Measurements from ENCODE around the gene F10. TPM values are rescaled to one million over a fixed set of nuclear protein-coding genes. Genes with fewer than 3 reads are reported as not detected.
"Not testable (repeated sequence)": the region's sequence is repeated elsewhere in the genome, so short reads cannot be mapped to it uniquely, and the experiment has no call there.

The F10 gene
- total and polyA plus RNA-seq, 12 donors: 4.4 to 81.8 (median 12.6) TPM

DNA sequence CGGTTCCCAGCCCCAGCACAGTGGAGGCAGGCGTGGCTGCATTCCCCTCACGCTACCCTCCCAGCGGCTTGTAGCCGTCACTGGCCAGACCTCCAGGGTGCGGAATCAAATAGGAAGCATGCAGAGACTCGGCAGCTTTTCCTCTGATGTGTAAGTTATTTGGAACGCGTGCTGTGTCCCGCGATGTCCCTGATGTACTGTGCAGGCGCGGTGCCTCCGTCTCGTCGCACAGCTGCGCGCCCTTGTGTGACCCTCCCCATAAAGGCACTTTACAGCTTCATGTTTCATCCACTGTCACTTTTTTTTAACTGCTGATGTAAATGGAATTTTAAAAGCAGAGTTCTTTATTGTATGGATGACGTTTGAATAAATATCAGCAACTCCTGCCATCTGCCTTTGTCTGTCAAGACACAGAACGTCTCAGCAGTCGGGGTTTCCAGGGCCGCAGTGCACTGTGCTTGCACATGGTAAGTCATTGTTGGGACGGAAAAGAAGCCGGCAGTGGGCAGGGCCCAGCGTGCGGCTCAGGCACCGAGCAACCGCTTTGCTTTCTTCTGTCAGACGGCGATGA is 24.4 kb upstream of the F10 start:
- Histone ChIP-seq H3K9me3 (replicated peaks in 1 of 3) (no peaks in the 10 kb centered on the region), H3K4me3 (no peak overlapping the region), H3K4me1 (replicated peaks in 1 of 2) (no peaks in the 10 kb centered on the region), H3K36me3 (replicated peaks in 1 of 2) (no peaks in the 10 kb centered on the region), H3K27ac (no peak overlapping the region), H3K27me3 (no peaks in the 10 kb centered on the region)
- WGBS, 4 donors: 76 to 80% (median 79%) methylated on average over 30 of the region's 30 CpGs
- intact Hi-C loops (cut with DNase I): no loop called here
- DNase-seq: no peak
- TF ChIP-seq, protein P1, sequence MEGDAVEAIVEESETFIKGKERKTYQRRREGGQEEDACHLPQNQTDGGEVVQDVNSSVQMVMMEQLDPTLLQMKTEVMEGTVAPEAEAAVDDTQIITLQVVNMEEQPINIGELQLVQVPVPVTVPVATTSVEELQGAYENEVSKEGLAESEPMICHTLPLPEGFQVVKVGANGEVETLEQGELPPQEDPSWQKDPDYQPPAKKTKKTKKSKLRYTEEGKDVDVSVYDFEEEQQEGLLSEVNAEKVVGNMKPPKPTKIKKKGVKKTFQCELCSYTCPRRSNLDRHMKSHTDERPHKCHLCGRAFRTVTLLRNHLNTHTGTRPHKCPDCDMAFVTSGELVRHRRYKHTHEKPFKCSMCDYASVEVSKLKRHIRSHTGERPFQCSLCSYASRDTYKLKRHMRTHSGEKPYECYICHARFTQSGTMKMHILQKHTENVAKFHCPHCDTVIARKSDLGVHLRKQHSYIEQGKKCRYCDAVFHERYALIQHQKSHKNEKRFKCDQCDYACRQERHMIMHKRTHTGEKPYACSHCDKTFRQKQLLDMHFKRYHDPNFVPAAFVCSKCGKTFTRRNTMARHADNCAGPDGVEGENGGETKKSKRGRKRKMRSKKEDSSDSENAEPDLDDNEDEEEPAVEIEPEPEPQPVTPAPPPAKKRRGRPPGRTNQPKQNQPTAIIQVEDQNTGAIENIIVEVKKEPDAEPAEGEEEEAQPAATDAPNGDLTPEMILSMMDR (IDR thresholded peaks at IDR 0.05): no peak
- no peak for TF ChIP-seq POLR2A (IDR thresholded peaks at IDR 0.05)

DNA sequence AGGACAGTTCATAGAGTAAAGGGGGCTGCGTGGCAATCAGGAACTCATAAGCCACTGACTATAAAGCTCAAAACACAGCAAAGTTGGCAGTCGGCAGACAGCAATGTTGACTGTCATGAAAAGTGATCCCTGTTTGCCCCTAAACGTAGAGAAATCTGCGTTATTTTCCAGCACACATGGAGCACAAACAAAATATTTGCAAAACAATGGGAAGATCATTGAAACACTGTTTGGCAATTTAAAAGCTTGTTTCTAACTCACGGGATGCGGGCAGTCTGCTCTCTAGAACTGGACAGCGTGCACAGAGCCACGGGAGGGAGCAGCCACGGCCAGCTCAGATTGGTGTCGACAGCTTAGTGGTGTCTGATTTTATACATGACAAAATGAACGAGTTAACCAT is 23.5 kb upstream of the F10 start:
- peaks cover 4% of the 10 kb centered on the region for H3K27me3 ChIP-seq
- no peaks in the 10 kb centered on the region for H3K9me3 ChIP-seq (replicated peaks in 1 of 3)
- H3K36me3 ChIP-seq (replicated peaks in 1 of 2): no peaks in the 10 kb centered on the region
- H3K27ac ChIP-seq: no peak overlapping the region
- 73 to 87% (median 80%) methylated on average over 11 of the region's 11 CpGs for WGBS, 4 donors
- no peak overlapping the region for H3K4me3 ChIP-seq
- TF ChIP-seq POLR2A (IDR thresholded peaks at IDR 0.05): no peak
- TF ChIP-seq, protein P1 (IDR thresholded peaks at IDR 0.05): no peak
- DNase-seq: no peak
- H3K4me1 ChIP-seq (replicated peaks in 1 of 2): no peaks in the 10 kb centered on the region
- intact Hi-C loops (cut with DNase I): no loop called here

DNA sequence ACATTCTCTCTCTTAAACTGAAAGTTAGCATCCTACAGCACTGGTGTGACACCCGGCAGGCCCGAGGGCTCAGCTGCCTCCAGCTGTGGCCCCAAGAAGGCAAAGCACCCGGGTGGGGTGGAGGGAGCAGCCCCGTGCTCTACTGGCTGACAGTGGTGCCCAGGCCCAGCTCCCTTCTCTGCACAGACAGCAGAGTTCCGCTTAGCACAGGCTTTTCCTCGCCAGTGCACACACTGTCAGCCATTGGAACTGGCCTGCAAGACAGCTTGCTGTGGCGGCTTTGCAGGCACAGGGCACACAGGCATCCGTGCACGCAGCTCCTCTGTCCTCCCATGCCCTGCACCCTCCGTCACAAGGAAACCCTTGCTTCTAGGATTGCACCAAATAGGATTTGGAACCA is 20.3 kb upstream of the F10 start:
- intact Hi-C loops (cut with DNase I); H3K9me3 ChIP-seq (replicated peaks in 1 of 3); H3K27me3 ChIP-seq; H3K4me3 ChIP-seq; H3K4me1 ChIP-seq (replicated peaks in 1 of 2); H3K27ac ChIP-seq; DNase-seq; H3K36me3 ChIP-seq (replicated peaks in 1 of 2): not testable (repeated sequence)
- 70 to 85% (median 74%) methylated on average over 7 to 10 of the region's 10 CpGs for WGBS, 4 donors

DNA sequence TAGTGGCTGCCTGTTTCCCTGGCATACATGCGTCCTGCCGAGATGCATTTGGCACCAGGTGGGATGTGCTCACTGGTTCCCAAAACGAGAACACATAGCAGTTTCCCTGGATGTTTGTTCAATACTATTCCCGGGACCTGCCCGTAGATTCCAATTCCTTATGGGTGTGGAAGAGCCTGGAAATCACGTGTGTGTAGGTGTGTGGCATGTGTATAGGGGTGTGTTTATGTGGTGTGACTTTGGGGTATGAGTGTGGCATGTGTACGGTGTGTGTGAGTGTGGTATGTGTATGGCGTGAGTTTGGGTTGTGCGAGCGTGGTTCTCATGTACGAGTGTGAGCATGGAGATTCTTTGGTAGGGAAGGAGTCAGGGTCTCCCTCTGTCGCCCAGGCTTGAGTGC is 19.9 kb upstream of the F10 start:
- 74 to 87% (median 85%) methylated on average over 10 to 12 of the region's 12 CpGs for WGBS, 4 donors
- peaks cover 7% of the 10 kb centered on the region for H3K27me3 ChIP-seq
- TF ChIP-seq, protein P1 (IDR thresholded peaks at IDR 0.05): no peak
- no peak for TF ChIP-seq POLR2A (IDR thresholded peaks at IDR 0.05)
- no peaks in the 10 kb centered on the region for H3K36me3 ChIP-seq (replicated peaks in 1 of 2)
- no peak overlapping the region for H3K4me3 ChIP-seq
- H3K9me3 ChIP-seq (replicated peaks in 1 of 3): no peaks in the 10 kb centered on the region
- DNase-seq: no peak
- intact Hi-C loops (cut with DNase I): no loop called here
- H3K27ac ChIP-seq: no peak overlapping the region
- no peaks in the 10 kb centered on the region for H3K4me1 ChIP-seq (replicated peaks in 1 of 2)

DNA sequence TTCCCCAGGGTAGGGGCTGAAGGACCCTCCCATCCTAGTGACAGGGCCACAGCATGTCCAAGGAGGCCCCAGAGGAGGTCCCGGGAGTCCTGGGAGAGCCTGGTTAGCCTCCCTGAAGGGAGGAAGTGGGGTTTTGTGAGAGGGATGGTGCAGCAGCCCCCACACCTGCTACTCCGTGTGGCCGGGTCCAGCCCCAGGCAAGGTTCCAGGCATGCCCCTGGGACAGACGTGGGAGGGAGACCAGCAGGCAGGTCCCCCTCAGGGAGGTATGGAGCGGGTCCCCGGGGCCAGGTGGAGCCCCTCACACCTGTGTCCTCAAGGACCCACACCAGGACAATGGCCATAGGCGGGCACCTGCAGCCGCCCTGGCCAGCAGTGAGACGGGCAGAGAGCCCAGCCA is 19.0 kb upstream of the F10 start:
- TF ChIP-seq POLR2A (IDR thresholded peaks at IDR 0.05): no peak
- TF ChIP-seq, protein P1 (IDR thresholded peaks at IDR 0.05): no peak
- intact Hi-C loops (cut with DNase I): no loop called here
- no peak overlapping the region for H3K27ac ChIP-seq
- no peaks in the 10 kb centered on the region for H3K36me3 ChIP-seq (replicated peaks in 1 of 2)
- H3K4me3 ChIP-seq: no peak overlapping the region
- H3K4me1 ChIP-seq (replicated peaks in 1 of 2): no peaks in the 10 kb centered on the region
- H3K27me3 ChIP-seq: peaks cover 7% of the 10 kb centered on the region
- WGBS, 4 donors: 73 to 90% (median 82%) methylated on average over 2 to 9 of the region's 9 CpGs; no CpG with 5 or more reads in 1 of the 4 donors
- no peaks in the 10 kb centered on the region for H3K9me3 ChIP-seq (replicated peaks in 1 of 3)
- DNase-seq: no peak
